Transverse colon (tissue), 3 donors: Measurements from ENCODE around the gene KAT7.

Source experiments
- EP300 ChIP-seq: sonication (generic); formaldehyde crosslinking; IDR thresholded peaks from one replicate; pipeline ENCODE4 v1.6.1; 2017; ENCODE audit warnings: antibody characterized with exemption, low read depth
- POLR2A ChIP-seq: fragments of 450-650 bp; IDR thresholded peaks from one replicate; pipeline ENCODE4 v1.6.1; 2016; ENCODE audit warnings: antibody characterized with exemption, mild to moderate bottlenecking, moderate library complexity
- TF ChIP-seq, protein P1 (sequence below), 5 experiments: fragments of 200-600 bp in 3 of 5; fragments of 450-650 bp in 2 of 5; sonication (generic) in 3 of 5; IDR thresholded peaks; 1 replicate in 2 of 5; 2 replicates in 3 of 5; pipeline ENCODE4 v1.5.1; 2016 to 2017; ENCODE audit warnings: antibody characterized with exemption in 5 of 5, inconsistent platforms in 3 of 5, mild to moderate bottlenecking in 2 of 5, moderate library complexity in 1 of 5

DNA sequence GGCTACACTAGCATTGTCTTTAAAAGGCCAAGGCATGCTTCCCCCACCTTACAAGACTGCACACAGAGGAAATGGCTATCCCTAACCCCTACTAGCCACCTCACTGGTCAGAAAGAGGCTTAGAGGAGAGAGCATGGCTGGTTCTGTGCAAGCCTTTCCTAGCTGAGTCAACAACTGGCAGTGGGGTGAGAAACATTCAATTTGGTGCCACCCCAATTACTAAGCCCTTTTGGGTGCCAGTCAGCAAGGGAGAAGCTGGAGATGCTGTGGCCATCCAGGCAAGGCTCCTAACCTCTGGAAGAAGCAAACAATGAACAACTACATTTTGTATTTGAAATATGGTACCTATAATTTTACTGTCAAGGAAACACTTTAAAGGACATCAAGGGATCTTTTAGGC lies 4.7 kb upstream of the KAT7 start:
- TF ChIP-seq, protein P1, sequence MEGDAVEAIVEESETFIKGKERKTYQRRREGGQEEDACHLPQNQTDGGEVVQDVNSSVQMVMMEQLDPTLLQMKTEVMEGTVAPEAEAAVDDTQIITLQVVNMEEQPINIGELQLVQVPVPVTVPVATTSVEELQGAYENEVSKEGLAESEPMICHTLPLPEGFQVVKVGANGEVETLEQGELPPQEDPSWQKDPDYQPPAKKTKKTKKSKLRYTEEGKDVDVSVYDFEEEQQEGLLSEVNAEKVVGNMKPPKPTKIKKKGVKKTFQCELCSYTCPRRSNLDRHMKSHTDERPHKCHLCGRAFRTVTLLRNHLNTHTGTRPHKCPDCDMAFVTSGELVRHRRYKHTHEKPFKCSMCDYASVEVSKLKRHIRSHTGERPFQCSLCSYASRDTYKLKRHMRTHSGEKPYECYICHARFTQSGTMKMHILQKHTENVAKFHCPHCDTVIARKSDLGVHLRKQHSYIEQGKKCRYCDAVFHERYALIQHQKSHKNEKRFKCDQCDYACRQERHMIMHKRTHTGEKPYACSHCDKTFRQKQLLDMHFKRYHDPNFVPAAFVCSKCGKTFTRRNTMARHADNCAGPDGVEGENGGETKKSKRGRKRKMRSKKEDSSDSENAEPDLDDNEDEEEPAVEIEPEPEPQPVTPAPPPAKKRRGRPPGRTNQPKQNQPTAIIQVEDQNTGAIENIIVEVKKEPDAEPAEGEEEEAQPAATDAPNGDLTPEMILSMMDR (IDR thresholded peaks at IDR 0.05), result no peak
- TF ChIP-seq POLR2A (no peak), EP300 (no peak)
